ENCODE data around the gene GZMM. TPM values are rescaled to one million over a fixed set of nuclear protein-coding genes. Genes with fewer than 3 reads are reported as not detected.

The GZMM gene
- total and polyA plus RNA-seq, 2 of the 13 experiments (the other 11 are each of a cell fraction or from before 2014, with no cell fraction given): 0.07 TPM; not detected in 1

DNA sequence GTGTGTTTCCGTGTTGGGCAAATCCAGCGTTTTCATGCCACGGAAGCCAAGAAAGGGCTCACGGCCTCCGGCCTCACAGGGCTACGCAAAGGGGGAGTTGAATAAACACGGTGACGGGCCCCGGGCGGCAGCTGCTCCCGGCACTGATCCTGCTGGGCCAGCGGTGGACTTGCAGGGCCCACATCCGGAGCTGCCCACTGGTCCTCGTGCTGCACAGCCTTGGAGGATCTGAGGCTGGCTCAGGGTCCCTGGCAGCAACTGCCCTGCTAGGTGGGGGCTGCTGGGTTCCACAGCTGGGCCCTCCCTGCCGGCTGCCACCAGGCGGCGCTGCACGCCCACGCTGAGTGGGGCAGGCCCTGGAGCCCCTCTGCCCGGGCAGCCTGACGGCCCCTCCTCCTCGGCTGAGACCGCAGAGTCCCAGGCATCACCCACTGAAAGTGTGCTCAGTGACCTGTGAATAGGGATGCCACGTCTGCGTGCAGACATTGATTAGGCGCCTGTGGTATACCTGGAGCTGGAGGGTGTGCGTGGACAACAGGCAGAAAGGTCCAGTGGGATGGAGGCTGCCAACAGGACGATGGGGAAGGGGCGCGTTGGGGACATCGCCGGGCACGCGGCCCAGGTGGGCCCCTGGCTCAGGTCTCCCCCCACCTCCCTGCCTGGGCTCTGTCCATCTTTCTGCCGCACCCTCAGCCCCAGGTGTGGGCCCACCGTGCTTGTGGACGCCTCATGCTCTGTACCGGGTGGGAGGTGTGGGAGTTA lies 40.6 kb downstream of the GZMM start (continued):
- TF ChIP-seq BRF2 (CRISPR knock-in tag; IDR thresholded peaks at IDR 0.05) (no peak), ARID3A (IDR thresholded peaks at IDR 0.05; ENCODE audit: low read depth, low read length) (no peak), ZNF121 (CRISPR knock-in tag; IDR thresholded peaks at IDR 0.05) (no peak), ZNF256 (CRISPR knock-in tag; conservative IDR thresholded peaks at IDR 0.05) (no peak), NFIB (CRISPR knock-in tag; IDR thresholded peaks at IDR 0.05; ENCODE audit: borderline replicate concordance) (no peak), CSRNP2 (CRISPR knock-in tag; conservative IDR thresholded peaks at IDR 0.05; ENCODE audit: low read depth) (no peak), ZNF572 (CRISPR knock-in tag; IDR thresholded peaks at IDR 0.05) (peak; percentile 98; the same call in 1 of the 2 replicates), PTBP1 (IDR thresholded peaks at IDR 0.05; ENCODE audit: low read depth, low read length, poor library complexity, severe bottlenecking) (peak; percentile 91), TAF1 (CRISPR knock-in tag; IDR thresholded peaks at IDR 0.05) (no peak), SRSF9 (IDR thresholded peaks at IDR 0.05; ENCODE audit: borderline replicate concordance, insufficient read depth, low read depth, low read length, poor library complexity, severe bottlenecking) (no peak), ZBTB33 (CRISPR knock-in tag; IDR thresholded peaks at IDR 0.05) (peak; percentile 65), RAD21 (CRISPR knock-in tag; IDR thresholded peaks at IDR 0.05) (peak; percentile 87), SOX13 (IDR thresholded peaks at IDR 0.05) (no peak), SOX13 (CRISPR knock-in tag; conservative IDR thresholded peaks at IDR 0.05 in 1 of 2, IDR thresholded peaks at IDR 0.05 in 1 of 2) (peak in 1 of 2 experiments; percentile 24; a peak in 1 of 4 replicates), ZFP91 (CRISPR knock-in tag; IDR thresholded peaks at IDR 0.05; ENCODE audit: borderline replicate concordance) (peak; percentile 74; the same call in 1 of the 2 replicates), ADNP (CRISPR knock-in tag; IDR thresholded peaks at IDR 0.05) (0 out of 2 replicates have a peak, but pooled peaks have one; percentile 14), MXD3 (CRISPR knock-in tag; IDR thresholded peaks at IDR 0.05) (no peak; the same call in 1 of the 2 replicates), YY1 (IDR thresholded peaks at IDR 0.05; ENCODE audit: insufficient read depth, insufficient replicate concordance, low read depth, low read length) (peak; percentile 72)

Data from HepG2 (cell line).